HepG2 (cell line): ENCODE measurements around the gene RAB35. TPM values are rescaled to one million over a fixed set of nuclear protein-coding genes. Genes with fewer than 3 reads are reported as not detected.

Source experiments
- HNRNPL ChIP-seq: fragments of 200-400 bp; formaldehyde crosslinking; IDR thresholded peaks from 2 replicates; pipeline ENCODE4 v1.6.1; 2017; ENCODE audit warnings: mild to moderate bottlenecking, low read depth, low read length
- ISL2 ChIP-seq: sonication (generic); formaldehyde crosslinking; IDR thresholded peaks from 2 replicates; pipeline ENCODE4 v1.5.0; 2020; ENCODE audit warnings: missing genetic modification reagents
- KDM5A ChIP-seq: fragments of 200-600 bp; sonication (generic); IDR thresholded peaks from 2 replicates; pipeline ENCODE4 v1.7.0; 2018; ENCODE audit warnings: antibody characterized with exemption, mild to moderate bottlenecking, low read length, borderline replicate concordance
- TBL1XR1 ChIP-seq: fragments of 150-350 bp; IDR thresholded peaks from 2 replicates; pipeline ENCODE4 v1.6.1; 2014; ENCODE audit warnings: borderline replicate concordance, low read length; ENCODE audit not compliant: partially characterized antibody
- ZMYM4 ChIP-seq: sonication (generic); formaldehyde crosslinking; IDR thresholded peaks from 2 replicates; pipeline ENCODE4 v1.8.1; 2023; ENCODE audit warnings: mild to moderate bottlenecking, missing genetic modification reagents
- ZNF124 ChIP-seq: sonication (generic); formaldehyde crosslinking; IDR thresholded peaks from 2 replicates; pipeline ENCODE4 v1.4.0; 2020; ENCODE audit warnings: missing genetic modification reagents
- ZNF317 ChIP-seq: sonication (generic); formaldehyde crosslinking; IDR thresholded peaks from 2 replicates; pipeline ENCODE4 v1.5.0; 2020; ENCODE audit warnings: mild to moderate bottlenecking, missing genetic modification reagents
- ZNF337 ChIP-seq: sonication (generic); formaldehyde crosslinking; IDR thresholded peaks from 2 replicates; pipeline ENCODE4 v1.5.1; 2020; ENCODE audit warnings: missing genetic modification reagents, low read depth, mild to moderate bottlenecking, borderline replicate concordance
- ZNF598 ChIP-seq: sonication (generic); formaldehyde crosslinking; IDR thresholded peaks from 2 replicates; pipeline ENCODE4 v1.5.1; 2020; ENCODE audit warnings: mild to moderate bottlenecking, missing genetic modification reagents, borderline replicate concordance
- polyA plus RNA-seq, 8 experiments: library from polyadenylated mRNA; depleted of rRNA in 3 of 8; stranded (reverse) in 7 of 8; unstranded in 1 of 8; fragments of >200 nt; fragmentation: Illumina TruSeq in 4 of 8; extraction: Trizol in 4 of 8; gene quantifications; 2 replicates each; pipeline versions ENCODE4 v1.2.1 to v1.2.3, GENCODE V29; 2011 to 2016; ENCODE audit warnings: low read depth in 4 of 8, missing spikeins in 1 of 8, mixed read lengths in 1 of 8; ENCODE audit not compliant: insufficient read depth in 1 of 8
- total RNA-seq, 5 experiments: library from RNA; depleted of rRNA; stranded (reverse); fragments of >200 nt; fragmentation: Illumina TruSeq; extraction: Trizol; gene quantifications; 2 replicates each; pipeline ENCODE4 v1.2.3, GENCODE V29; 2016; ENCODE audit warnings: low read depth in 1 of 5
- TF ChIP-seq, protein P1 (sequence below): sonication (generic); formaldehyde crosslinking; IDR thresholded peaks from 2 replicates; pipeline ENCODE4 v1.4.0; 2020; ENCODE audit warnings: missing genetic modification reagents, borderline replicate concordance
- TF ChIP-seq, protein P2 (sequence below): sonication (generic); formaldehyde crosslinking; IDR thresholded peaks from 2 replicates; pipeline ENCODE4 v1.9.0; 2021; ENCODE audit warnings: missing genetic modification reagents, mild to moderate bottlenecking, borderline replicate concordance
- TF ChIP-seq, protein P3 (sequence below): sonication (generic); formaldehyde crosslinking; IDR thresholded peaks from 2 replicates; pipeline ENCODE4 v1.4.0; 2020; ENCODE audit warnings: missing genetic modification reagents
- TF ChIP-seq, protein P4 (sequence below): sonication (generic); formaldehyde crosslinking; IDR thresholded peaks from 2 replicates; pipeline ENCODE4 v1.4.0; 2020; ENCODE audit warnings: missing genetic modification reagents; ENCODE audit errors: not compliant biosample characterization
- TF ChIP-seq, protein P5 (sequence below): sonication (generic); formaldehyde crosslinking; IDR thresholded peaks from 2 replicates; pipeline ENCODE4 v1.4.0; 2020; ENCODE audit warnings: missing genetic modification reagents, low read depth, mild to moderate bottlenecking, borderline replicate concordance

The RAB35 gene
- total and polyA plus RNA-seq, 2 of the 13 experiments (the other 11 are each of a cell fraction or from before 2014, with no cell fraction given), result 25.2 to 29.1 TPM

GRCh38 chr12:120116792-120117651, 469 bp upstream of the RAB35 start (continued):
- TF ChIP-seq, protein P1, sequence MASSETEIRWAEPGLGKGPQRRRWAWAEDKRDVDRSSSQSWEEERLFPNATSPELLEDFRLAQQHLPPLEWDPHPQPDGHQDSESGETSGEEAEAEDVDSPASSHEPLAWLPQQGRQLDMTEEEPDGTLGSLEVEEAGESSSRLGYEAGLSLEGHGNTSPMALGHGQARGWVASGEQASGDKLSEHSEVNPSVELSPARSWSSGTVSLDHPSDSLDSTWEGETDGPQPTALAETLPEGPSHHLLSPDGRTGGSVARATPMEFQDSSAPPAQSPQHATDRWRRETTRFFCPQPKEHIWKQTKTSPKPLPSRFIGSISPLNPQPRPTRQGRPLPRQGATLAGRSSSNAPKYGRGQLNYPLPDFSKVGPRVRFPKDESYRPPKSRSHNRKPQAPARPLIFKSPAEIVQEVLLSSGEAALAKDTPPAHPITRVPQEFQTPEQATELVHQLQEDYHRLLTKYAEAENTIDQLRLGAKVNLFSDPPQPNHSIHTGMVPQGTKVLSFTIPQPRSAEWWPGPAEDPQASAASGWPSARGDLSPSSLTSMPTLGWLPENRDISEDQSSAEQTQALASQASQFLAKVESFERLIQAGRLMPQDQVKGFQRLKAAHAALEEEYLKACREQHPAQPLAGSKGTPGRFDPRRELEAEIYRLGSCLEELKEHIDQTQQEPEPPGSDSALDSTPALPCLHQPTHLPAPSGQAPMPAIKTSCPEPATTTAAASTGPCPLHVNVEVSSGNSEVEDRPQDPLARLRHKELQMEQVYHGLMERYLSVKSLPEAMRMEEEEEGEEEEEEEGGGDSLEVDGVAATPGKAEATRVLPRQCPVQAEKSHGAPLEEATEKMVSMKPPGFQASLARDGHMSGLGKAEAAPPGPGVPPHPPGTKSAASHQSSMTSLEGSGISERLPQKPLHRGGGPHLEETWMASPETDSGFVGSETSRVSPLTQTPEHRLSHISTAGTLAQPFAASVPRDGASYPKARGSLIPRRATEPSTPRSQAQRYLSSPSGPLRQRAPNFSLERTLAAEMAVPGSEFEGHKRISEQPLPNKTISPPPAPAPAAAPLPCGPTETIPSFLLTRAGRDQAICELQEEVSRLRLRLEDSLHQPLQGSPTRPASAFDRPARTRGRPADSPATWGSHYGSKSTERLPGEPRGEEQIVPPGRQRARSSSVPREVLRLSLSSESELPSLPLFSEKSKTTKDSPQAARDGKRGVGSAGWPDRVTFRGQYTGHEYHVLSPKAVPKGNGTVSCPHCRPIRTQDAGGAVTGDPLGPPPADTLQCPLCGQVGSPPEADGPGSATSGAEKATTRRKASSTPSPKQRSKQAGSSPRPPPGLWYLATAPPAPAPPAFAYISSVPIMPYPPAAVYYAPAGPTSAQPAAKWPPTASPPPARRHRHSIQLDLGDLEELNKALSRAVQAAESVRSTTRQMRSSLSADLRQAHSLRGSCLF, result peak; percentile 86; the same call in 1 of the 2 replicates
- peak; percentile 50; the same call in 1 of the 2 replicates for TF ChIP-seq ZNF598 (CRISPR knock-in tag)
- TF ChIP-seq, protein P2, sequence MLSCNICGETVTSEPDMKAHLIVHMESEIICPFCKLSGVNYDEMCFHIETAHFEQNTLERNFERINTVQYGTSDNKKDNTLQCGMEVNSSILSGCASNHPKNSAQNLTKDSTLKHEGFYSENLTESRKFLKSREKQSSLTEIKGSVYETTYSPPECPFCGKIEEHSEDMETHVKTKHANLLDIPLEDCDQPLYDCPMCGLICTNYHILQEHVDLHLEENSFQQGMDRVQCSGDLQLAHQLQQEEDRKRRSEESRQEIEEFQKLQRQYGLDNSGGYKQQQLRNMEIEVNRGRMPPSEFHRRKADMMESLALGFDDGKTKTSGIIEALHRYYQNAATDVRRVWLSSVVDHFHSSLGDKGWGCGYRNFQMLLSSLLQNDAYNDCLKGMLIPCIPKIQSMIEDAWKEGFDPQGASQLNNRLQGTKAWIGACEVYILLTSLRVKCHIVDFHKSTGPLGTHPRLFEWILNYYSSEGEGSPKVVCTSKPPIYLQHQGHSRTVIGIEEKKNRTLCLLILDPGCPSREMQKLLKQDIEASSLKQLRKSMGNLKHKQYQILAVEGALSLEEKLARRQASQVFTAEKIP (CRISPR knock-in tag), result no peak
- peak; percentile 45; the same call in 1 of the 2 replicates for TF ChIP-seq ZNF317 (CRISPR knock-in tag)
- TF ChIP-seq, protein P3, sequence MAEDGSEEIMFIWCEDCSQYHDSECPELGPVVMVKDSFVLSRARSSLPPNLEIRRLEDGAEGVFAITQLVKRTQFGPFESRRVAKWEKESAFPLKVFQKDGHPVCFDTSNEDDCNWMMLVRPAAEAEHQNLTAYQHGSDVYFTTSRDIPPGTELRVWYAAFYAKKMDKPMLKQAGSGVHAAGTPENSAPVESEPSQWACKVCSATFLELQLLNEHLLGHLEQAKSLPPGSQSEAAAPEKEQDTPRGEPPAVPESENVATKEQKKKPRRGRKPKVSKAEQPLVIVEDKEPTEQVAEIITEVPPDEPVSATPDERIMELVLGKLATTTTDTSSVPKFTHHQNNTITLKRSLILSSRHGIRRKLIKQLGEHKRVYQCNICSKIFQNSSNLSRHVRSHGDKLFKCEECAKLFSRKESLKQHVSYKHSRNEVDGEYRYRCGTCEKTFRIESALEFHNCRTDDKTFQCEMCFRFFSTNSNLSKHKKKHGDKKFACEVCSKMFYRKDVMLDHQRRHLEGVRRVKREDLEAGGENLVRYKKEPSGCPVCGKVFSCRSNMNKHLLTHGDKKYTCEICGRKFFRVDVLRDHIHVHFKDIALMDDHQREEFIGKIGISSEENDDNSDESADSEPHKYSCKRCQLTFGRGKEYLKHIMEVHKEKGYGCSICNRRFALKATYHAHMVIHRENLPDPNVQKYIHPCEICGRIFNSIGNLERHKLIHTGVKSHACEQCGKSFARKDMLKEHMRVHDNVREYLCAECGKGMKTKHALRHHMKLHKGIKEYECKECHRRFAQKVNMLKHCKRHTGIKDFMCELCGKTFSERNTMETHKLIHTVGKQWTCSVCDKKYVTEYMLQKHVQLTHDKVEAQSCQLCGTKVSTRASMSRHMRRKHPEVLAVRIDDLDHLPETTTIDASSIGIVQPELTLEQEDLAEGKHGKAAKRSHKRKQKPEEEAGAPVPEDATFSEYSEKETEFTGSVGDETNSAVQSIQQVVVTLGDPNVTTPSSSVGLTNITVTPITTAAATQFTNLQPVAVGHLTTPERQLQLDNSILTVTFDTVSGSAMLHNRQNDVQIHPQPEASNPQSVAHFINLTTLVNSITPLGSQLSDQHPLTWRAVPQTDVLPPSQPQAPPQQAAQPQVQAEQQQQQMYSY (CRISPR knock-in tag), result 0 out of 2 replicates have a peak, but pooled peaks have one; percentile 29
- TF ChIP-seq, protein P4, sequence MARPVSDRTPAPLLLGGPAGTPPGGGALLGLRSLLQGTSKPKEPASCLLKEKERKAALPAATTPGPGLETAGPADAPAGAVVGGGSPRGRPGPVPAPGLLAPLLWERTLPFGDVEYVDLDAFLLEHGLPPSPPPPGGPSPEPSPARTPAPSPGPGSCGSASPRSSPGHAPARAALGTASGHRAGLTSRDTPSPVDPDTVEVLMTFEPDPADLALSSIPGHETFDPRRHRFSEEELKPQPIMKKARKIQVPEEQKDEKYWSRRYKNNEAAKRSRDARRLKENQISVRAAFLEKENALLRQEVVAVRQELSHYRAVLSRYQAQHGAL, result peak; percentile 90
- TF ChIP-seq ZNF124, result no peak
- peak; percentile 60; the same call in 1 of the 2 replicates for TF ChIP-seq ZNF337 (CRISPR knock-in tag)
- TF ChIP-seq, protein P5, sequence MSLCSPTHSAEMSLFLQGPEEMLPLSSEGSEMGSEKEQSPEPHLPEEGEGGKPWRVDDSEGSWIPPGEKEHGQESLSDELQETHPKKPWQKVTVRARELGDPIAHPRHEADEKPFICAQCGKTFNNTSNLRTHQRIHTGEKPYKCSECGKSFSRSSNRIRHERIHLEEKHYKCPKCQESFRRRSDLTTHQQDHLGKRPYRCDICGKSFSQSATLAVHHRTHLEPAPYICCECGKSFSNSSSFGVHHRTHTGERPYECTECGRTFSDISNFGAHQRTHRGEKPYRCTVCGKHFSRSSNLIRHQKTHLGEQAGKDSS (CRISPR knock-in tag), result no peak
- peak; percentile 59; the same call in 1 of the 2 replicates for TF ChIP-seq ISL2 (CRISPR knock-in tag)
- TF ChIP-seq KDM5A, result peak; percentile 36; the same call in 1 of the 2 replicates
- TF ChIP-seq HNRNPL, result 0 out of 2 replicates have a peak, but pooled peaks have one; percentile 10
- TF ChIP-seq TBL1XR1, result peak; percentile 19
- peak; percentile 56 for TF ChIP-seq ZMYM4 (CRISPR knock-in tag)
